HEK293 (cell line): ENCODE results near the gene TMIGD1.

ENCODE experiments used
- ATF2 ChIP-seq: fragments of 450-650 bp; formaldehyde crosslinking; IDR thresholded peaks from 2 replicates; pipeline ENCODE4 v1.5.1; 2016; ENCODE audit warnings: missing biosample characterization, missing genetic modification characterization, low read depth
- EGR2 ChIP-seq: fragments of 450-650 bp; formaldehyde crosslinking; IDR thresholded peaks from 2 replicates; pipeline ENCODE4 v1.5.1; 2016; ENCODE audit warnings: low read depth, missing biosample characterization, missing genetic modification characterization
- ELK4 ChIP-seq: IDR thresholded peaks from 2 replicates; pipeline ENCODE4 v1.6.1; 2011; ENCODE audit warnings: mild to moderate bottlenecking, low read depth, low read length, borderline replicate concordance
- KLF9 ChIP-seq: fragments of 450-650 bp; formaldehyde crosslinking; IDR thresholded peaks from 2 replicates; pipeline ENCODE4 v1.5.1; 2016; ENCODE audit warnings: missing biosample characterization, missing genetic modification characterization, low read depth
- MZF1 ChIP-seq: fragments of 450-650 bp; formaldehyde crosslinking; IDR thresholded peaks from 2 replicates; pipeline ENCODE4 v1.5.1; 2017; ENCODE audit warnings: missing biosample characterization, missing genetic modification characterization, borderline replicate concordance
- PBX3 ChIP-seq: sonication (generic); formaldehyde crosslinking; IDR thresholded peaks from 2 replicates; pipeline ENCODE4 v1.8.1; 2022; ENCODE audit warnings: mild to moderate bottlenecking, moderate library complexity, missing genetic modification reagents
- PRDM10 ChIP-seq: fragments of 450-650 bp; formaldehyde crosslinking; IDR thresholded peaks from 2 replicates; pipeline ENCODE4 v1.5.1; 2016; ENCODE audit warnings: missing biosample characterization, missing genetic modification characterization
- REST ChIP-seq: fragments of 450-650 bp; formaldehyde crosslinking; IDR thresholded peaks from 2 replicates; pipeline ENCODE4 v1.5.1; 2016; ENCODE audit warnings: missing biosample characterization, missing genetic modification characterization
- SALL2 ChIP-seq: fragments of 450-650 bp; formaldehyde crosslinking; IDR thresholded peaks from 2 replicates; pipeline ENCODE4 v1.5.0; 2017; ENCODE audit warnings: missing biosample characterization, mild to moderate bottlenecking, missing genetic modification characterization, borderline replicate concordance
- SETDB1 ChIP-seq: IDR thresholded peaks from one replicate; pipeline ENCODE4 v1.6.1; 2017; ENCODE audit warnings: mild to moderate bottlenecking, low read length, moderate library complexity, mixed read lengths; ENCODE audit not compliant: insufficient read length
- SP3 ChIP-seq: fragments of 450-650 bp; formaldehyde crosslinking; IDR thresholded peaks from 2 replicates; pipeline ENCODE4 v1.5.1; 2016; ENCODE audit warnings: missing biosample characterization, missing genetic modification characterization
- ZBTB26 ChIP-seq: fragments of 450-650 bp; formaldehyde crosslinking; optimal IDR thresholded peaks from 2 replicates; pipeline ENCODE3; 2016; ENCODE audit warnings: missing biosample characterization, mild to moderate bottlenecking, missing genetic modification characterization
- ZEB2 ChIP-seq: fragments of 450-650 bp; formaldehyde crosslinking; IDR thresholded peaks from 2 replicates; pipeline ENCODE4 v1.5.1; 2016; ENCODE audit warnings: missing biosample characterization, missing genetic modification characterization
- ZNF138 ChIP-seq: fragments of 450-650 bp; formaldehyde crosslinking; IDR thresholded peaks from 2 replicates; pipeline ENCODE4 v1.5.1; 2016; ENCODE audit warnings: missing biosample characterization, missing genetic modification characterization, borderline replicate concordance
- ZNF157 ChIP-seq: fragments of 450-650 bp; formaldehyde crosslinking; IDR thresholded peaks from 2 replicates; pipeline ENCODE4 v1.5.1; 2016; ENCODE audit warnings: missing biosample characterization, missing genetic modification characterization
- ZNF184 ChIP-seq: fragments of 450-650 bp; IDR thresholded peaks from 2 replicates; pipeline ENCODE4 v1.5.1; 2018; ENCODE audit warnings: missing biosample characterization, mild to moderate bottlenecking, missing genetic modification characterization
- ZNF19 ChIP-seq: fragments of 450-650 bp; formaldehyde crosslinking; IDR thresholded peaks from 2 replicates; pipeline ENCODE4; 2016; ENCODE audit warnings: missing biosample characterization, missing genetic modification characterization, low read depth
- ZNF292 ChIP-seq: fragments of 450-650 bp; formaldehyde crosslinking; IDR thresholded peaks from 2 replicates; pipeline ENCODE4 v1.5.1; 2016; ENCODE audit warnings: low read depth, missing biosample characterization, missing genetic modification characterization, borderline replicate concordance
- ZNF324 ChIP-seq: fragments of 450-650 bp; formaldehyde crosslinking; IDR thresholded peaks from 2 replicates; pipeline ENCODE4 v1.5.1; 2016; ENCODE audit warnings: missing biosample characterization, missing genetic modification characterization
- ZNF394 ChIP-seq: fragments of 450-650 bp; formaldehyde crosslinking; IDR thresholded peaks from 2 replicates; pipeline ENCODE4 v1.5.1; 2016; ENCODE audit warnings: missing biosample characterization, missing genetic modification characterization, mild to moderate bottlenecking, moderate library complexity, borderline replicate concordance
- ZNF549 ChIP-seq: fragments of 450-650 bp; IDR thresholded peaks from 2 replicates; pipeline ENCODE4 v1.5.1; 2018; ENCODE audit warnings: missing biosample characterization, missing genetic modification characterization, mild to moderate bottlenecking, inconsistent platforms, moderate library complexity
- ZNF626 ChIP-seq: fragments of 450-650 bp; sonication (Bioruptor Pico); formaldehyde crosslinking; IDR thresholded peaks from 2 replicates; pipeline ENCODE4 v1.5.1; 2018; ENCODE audit warnings: missing biosample characterization, missing genetic modification characterization, inconsistent platforms
- ZNF658 ChIP-seq: fragments of 450-650 bp; formaldehyde crosslinking; IDR thresholded peaks from 2 replicates; pipeline ENCODE4; 2016; ENCODE audit warnings: missing biosample characterization, missing genetic modification characterization
- ZNF660 ChIP-seq: fragments of 450-650 bp; IDR thresholded peaks from 2 replicates; pipeline ENCODE4 v1.5.1; 2018; ENCODE audit warnings: missing biosample characterization, mild to moderate bottlenecking, missing genetic modification characterization
- ZNF670 ChIP-seq: fragments of 450-650 bp; formaldehyde crosslinking; IDR thresholded peaks from 2 replicates; pipeline ENCODE4 v1.5.1; 2016; ENCODE audit warnings: missing biosample characterization, missing genetic modification characterization, low read depth
- ZNF777 ChIP-seq: fragments of 450-650 bp; formaldehyde crosslinking; IDR thresholded peaks from 2 replicates; pipeline ENCODE4 v1.5.1; 2017; ENCODE audit warnings: missing biosample characterization, missing genetic modification characterization, borderline replicate concordance
- ZXDB ChIP-seq: fragments of 450-650 bp; formaldehyde crosslinking; IDR thresholded peaks from 2 replicates; pipeline ENCODE4 v1.5.1; 2016; ENCODE audit warnings: missing biosample characterization, missing genetic modification characterization

TMIGD1 gene

GRCh38 chr17:30291543-30292285 is 42.1 kb downstream of the TMIGD1 start, which contains the start of gene BLMH (continued):
- TF ChIP-seq MZF1 (tag by site-specific recombination) (no peak), SP3 (tag by site-specific recombination) (peak; percentile 50), ATF2 (tag by site-specific recombination) (no peak), ZNF660 (tag by site-specific recombination) (peak; percentile 86), ZNF394 (tag by site-specific recombination) (no peak), ZNF626 (tag by site-specific recombination) (no peak), ZBTB26 (peak; percentile 89), ZNF777 (peak; percentile 65; the same call in 1 of the 2 replicates), ZNF658 (tag by site-specific recombination) (no peak), ZXDB (peak; percentile 31), SETDB1 (no peak), ZNF138 (tag by site-specific recombination) (no peak), PRDM10 (tag by site-specific recombination) (peak; percentile 55), ZNF184 (no peak), SALL2 (tag by site-specific recombination) (no peak), ZNF549 (no peak), REST (tag by site-specific recombination) (no peak), EGR2 (tag by site-specific recombination) (0 out of 2 replicates have a peak, but pooled peaks have one; percentile 4), KLF9 (tag by site-specific recombination) (0 out of 2 replicates have a peak, but pooled peaks have one; percentile 16), PBX3 (CRISPR knock-in tag) (peak; percentile 90; the same call in 1 of the 2 replicates), ZEB2 (tag by site-specific recombination) (no peak), ELK4 (no peak), ZNF157 (tag by site-specific recombination) (no peak), ZNF324 (tag by site-specific recombination) (0 out of 2 replicates have a peak, but pooled peaks have one; percentile 8), ZNF292 (no peak), ZNF670 (tag by site-specific recombination) (no peak), ZNF19 (tag by site-specific recombination) (no peak)
